ENCODE data around the gene EED.
A peak's percentile ranks its signal among the peaks of the same experiment; 100 is the strongest.

Gene EED, protein sequence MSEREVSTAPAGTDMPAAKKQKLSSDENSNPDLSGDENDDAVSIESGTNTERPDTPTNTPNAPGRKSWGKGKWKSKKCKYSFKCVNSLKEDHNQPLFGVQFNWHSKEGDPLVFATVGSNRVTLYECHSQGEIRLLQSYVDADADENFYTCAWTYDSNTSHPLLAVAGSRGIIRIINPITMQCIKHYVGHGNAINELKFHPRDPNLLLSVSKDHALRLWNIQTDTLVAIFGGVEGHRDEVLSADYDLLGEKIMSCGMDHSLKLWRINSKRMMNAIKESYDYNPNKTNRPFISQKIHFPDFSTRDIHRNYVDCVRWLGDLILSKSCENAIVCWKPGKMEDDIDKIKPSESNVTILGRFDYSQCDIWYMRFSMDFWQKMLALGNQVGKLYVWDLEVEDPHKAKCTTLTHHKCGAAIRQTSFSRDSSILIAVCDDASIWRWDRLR

DNA sequence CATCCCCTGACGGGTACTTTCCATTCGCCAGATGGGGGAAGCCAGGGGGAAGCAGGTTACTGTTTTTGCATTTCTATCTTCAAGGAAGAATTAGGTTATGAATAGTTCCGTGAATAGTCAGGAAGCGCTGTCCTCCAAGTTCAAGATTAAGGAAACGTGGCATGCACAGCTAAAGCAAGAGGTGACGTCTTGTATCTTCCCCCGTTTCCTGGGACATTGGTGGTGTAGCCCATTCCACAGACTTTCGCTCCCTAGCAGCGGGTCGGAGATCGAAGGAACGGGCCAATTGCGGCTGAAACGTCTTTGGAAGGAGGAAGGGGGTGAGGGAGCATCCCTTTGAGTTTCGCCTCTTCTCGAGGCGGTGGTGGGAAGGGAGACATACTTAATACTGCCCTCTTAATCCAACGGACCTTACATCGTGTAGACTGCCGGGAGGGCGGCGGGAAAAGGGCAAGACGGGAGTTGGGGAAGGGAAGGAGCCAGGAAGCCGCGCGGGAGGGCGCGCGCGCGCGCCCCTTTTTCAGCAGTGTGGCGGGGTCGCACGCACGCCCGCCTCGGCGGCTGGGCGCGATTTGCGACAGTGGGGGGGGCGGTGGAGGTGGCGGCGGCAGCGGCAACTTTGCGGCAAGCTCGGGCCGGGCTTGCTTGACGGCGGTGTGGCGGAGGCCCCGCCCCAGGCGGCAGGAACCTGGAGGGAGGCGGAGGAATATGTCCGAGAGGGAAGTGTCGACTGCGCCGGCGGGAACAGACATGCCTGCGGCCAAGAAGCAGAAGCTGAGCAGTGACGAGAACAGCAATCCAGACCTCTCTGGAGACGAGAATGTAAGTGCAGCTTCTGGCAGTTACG is at the start of gene EED:
Gene EED, plus strand, starts transcription at position 232 of the 847 bp plus-strand sequence. Its CDS starts 477 bp downstream, at position 709.
- peak; percentile 93 to 94 for DNase-seq (ENCODE audit: low read depth in 2 of 2)

DNA sequence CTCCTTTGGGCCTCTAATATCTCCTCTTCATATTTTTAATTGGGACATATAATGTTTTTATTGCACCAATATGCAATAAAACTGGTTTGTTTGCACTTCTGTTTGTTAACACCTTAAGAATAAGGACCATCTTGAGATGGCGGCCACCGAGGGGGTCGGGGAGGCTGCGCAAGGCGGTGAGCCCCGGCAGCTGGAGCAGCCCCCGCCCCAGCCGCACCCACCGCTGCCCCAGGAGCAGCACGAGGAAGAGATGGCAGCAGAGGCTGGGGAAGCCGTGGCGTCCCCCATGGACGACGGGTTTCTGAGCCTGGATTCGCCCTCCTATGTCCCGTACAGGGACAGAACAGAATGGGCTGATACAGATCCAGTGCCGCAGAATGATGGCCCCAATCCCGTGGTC is 49.6 kb upstream of the EED start:
- DNase-seq (ENCODE audit: low read depth in 2 of 2): no peak

DNA sequence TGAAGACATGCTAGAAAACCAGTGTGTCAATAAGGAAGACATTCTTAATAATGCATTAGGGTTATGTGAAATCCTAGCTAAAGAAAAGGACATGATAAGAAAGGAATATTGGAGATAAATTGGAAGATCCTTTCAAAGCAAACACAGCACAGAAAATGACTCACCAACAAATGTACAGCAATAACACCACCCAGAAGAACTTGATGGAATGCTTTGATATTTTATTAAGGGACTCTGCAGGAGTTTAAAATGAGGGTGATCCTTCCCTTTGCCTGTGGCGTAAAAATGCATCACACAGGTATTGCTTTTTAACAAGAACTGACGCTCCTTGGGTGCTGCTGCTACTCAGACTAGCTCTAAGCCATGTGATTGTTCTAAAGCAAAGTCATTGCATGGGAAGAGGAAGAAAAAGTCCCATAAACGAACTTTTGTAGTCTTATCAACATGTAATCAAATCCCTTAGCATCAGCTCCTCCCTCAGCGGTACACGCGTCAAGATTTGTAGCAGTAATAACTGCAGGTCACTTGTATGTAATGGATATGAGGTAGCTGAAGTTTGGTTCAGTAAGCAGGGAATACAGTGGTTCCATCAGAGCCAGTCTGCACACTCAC is 48.4 kb upstream of the EED start:
- DNase-seq (ENCODE audit: low read depth in 2 of 2): no peak

DNA sequence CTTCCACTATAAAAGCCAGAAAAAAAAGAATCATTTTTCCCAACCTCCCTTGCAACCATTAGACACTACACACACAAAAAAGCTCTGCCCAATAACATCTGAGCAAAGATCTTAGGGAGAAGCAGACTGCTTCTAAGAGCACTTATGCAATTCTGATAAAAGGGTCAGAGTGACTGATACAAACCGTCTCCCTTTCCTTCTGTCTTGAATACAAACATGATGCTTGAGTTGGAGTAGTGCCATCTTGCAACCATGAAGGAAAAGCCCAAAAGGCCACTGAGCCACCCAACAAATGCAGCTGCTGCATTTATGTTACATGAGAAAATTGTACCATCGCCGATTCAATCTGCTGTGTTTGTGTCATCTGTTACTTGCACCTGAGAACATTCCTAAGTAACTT is 47.6 kb upstream of the EED start:
- DNase-seq (ENCODE audit: low read depth in 2 of 2): no peak

DNA sequence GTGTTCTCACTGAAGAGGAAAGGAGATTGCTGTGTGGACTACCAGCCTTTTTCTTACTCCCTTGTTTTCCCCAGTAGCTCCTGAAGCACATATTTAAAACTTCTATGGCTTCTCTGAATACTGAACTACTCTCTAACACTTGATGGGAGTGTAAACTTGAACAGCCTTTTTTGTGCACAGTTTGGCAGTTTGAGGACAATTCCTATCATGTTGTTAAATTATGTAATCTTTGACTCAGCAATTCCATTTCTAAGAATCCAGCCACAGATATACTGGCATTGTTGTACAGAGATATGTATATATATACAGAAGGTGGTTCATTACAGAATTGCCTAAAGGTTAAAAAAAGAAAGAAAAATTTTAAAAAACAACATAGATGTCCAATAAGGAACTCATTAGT is 47.1 kb upstream of the EED start:
- DNase-seq (ENCODE audit: low read depth in 2 of 2): no peak

DNA sequence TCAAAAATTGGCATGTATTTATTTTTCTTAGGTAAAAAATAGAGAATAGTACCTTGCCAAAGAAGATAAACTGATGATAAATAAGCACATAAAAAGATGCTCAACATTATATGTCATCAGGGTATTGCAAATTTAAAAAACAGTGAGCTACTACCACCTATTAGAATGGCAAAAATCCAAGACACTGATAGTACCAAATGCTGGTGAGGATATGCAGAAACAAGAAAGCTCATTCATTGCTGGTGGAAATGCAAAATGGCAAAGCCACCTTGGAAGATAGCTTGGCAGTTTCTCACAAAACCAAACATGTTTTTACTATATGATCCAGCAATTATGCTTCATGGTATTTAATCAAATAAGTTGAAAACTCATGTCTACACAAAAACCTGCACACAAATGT is 46.4 kb upstream of the EED start:
- no peak for DNase-seq (ENCODE audit: low read depth in 2 of 2)

DNA sequence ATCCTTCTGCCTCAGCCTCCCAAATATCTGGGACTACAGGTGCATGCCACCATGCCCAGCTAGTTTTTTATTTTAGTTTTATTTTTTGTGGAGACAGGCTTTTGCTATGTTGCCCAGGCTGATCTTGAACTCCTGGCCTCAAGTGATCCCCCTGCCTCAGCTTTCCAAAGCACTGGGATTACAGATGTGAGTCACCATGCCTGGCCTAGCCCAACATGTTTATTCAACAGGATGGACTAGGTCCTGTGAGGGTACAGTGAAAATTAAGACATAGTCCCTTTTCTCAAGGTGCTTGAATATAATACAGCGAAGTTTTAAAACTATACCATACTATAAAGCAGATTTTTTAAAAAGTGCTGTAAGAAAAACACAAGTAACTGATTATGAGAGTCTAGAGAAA is 45.2 kb upstream of the EED start:
- no peak for DNase-seq (ENCODE audit: low read depth in 2 of 2)

DNA sequence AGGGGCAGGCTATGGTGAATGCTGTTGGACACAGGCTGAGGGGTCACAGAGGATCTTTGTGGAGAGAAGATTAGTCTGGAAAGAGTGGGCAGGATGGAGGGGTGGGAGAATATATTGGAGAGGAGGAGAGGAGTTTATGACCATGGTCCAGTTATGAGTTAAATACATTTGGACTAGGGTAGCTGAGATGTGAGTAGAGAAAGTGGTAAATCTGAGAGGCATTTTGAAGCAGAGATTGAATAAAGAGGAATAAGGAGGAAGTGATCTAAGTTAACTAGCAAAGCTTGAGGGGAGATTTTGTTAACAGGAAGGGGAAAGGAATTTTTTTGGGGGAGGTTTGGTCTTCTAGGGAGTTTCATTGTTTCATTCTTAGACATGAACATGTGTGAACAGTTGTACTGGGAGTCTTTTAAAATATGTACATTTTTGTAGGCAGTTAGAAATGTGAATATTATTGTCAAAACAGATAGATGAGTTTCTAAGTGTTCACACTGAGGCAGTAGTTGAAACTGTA is 43.1 kb upstream of the EED start:
- no peak for DNase-seq (ENCODE audit: low read depth in 2 of 2)

DNA sequence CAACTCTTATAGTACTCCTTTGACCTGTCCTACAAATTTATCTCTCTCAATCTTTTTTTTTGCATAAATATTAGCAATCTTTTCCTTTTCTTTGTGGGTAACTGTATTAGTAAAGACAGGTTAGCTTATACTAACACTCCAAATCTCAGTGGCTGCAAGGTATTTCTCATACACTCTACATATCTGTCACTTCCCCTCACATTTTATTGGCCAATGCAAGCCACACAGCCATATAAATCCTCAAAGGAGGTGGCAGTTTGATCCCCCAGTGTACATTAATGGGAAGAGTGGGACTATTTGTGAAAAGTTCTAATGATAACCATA is 42.6 kb upstream of the EED start:
- DNase-seq (ENCODE audit: low read depth in 2 of 2): no peak

DNA sequence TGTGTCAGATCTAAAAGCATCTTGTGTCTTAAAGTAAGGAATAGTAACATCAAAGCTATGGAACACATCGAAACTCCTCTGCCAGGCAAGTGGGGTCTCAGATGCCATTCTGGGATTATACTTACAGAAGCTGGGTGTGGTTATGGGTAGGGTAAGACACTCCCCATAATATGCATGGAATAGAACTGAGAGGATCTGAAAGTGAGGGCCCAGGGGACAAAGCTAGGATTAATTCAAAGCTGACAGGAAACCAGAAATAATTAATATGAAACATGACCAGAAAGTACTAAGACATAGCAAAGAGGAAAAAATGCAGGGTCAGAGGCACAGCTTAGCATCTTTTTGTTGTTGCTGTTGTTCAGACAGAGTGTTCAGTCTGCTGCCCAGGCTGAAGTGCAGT is 40.2 kb upstream of the EED start:
- no peak for DNase-seq (ENCODE audit: low read depth in 2 of 2)

DNA sequence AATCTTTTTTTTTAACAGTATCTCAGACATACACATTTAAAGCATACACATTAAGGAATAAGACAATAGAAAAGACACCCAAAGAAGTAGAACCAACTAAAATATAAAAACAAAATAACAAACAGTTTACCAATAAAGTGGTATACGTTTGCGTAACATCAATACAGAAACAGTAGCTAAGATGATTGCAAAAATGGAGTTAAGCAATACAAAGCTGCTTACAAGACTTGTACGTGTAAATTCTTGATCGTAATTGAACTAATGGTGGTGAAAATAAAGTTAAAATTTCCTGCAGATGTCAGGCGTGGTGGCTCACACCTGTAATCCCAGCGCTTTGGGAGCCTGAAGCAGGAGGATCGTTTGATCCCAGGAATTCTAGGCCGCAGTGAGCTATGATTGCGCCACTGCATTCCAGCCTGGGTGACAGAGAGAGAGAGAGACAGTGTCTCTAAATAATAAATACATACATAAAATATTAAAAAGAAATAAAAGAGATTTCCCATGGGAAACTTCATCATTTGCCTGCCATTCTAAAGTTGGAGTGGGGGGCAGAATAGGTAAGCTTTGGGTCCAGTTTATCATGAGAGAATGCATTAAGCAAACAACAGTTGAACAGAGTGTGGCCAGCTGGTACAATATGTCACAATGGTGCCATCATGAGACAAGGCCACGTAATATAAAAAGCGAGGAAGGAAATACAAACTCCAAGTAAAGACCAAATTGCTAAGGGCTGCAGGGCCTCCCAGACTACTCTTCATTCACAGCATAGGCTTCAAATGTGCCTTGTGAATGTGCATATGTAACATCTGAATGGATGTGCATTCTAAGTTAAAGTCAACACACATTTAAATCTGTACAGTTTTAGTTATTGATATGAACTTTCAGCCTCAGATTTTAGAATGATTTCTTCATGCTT is 38.9 kb upstream of the EED start:
- no peak for DNase-seq (ENCODE audit: low read depth in 2 of 2)

DNA sequence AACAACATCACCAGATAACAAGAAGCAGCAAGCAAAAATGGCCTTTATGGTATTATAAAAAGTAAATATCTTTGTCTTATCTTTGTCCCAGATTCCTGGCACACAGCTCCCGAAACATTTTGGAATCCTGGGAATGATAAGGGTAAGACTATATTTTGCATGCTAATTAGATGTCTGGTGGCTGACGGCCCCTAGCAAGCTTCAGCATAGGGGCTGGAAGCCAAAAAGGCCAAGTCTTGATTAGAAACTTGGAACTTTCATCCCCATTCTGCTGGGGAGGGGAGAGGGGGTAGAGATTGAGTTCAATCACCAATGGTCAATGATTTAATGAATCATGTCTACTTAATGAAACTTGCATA is 38.2 kb upstream of the EED start:
- no peak for DNase-seq (ENCODE audit: low read depth in 2 of 2)

DNA sequence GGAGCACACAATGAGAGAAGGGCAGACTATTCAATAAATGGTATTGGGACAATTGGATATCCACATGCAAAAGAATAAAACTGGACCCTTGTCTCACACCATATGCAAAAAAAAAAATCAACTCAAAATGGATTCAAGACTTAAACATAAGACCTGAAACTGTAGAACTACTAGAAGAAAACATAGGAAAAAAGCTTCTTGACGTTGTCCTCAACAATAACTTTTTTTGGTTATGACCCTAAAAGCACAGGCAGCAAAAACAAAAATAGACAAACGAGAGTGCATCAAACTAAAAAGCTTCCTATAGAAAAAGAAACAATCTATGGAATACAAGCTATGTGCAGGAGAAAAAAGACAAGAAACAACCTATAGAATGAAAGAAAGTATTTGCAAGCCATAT is 37.1 kb upstream of the EED start:
- DNase-seq (ENCODE audit: low read depth in 2 of 2): no peak

DNA sequence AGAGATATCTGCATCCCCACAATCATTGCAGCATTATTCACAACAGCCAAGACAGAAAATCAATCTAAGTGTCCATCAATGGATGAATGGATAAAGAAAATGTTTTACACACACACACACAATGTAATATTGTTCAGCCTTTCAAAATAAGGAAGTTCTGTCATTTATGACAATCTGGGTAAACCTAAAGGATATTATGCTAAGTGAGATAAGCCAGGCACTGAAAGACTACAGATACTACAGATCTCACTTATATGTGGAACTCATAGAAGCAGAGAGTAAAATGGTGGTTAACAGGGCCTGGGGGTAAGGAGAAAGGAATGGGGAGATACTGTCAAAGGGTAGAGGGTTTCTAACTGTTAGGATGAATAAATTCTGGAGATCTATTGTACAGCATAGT is 36.0 kb upstream of the EED start:
- no peak for DNase-seq (ENCODE audit: low read depth in 2 of 2)

DNA sequence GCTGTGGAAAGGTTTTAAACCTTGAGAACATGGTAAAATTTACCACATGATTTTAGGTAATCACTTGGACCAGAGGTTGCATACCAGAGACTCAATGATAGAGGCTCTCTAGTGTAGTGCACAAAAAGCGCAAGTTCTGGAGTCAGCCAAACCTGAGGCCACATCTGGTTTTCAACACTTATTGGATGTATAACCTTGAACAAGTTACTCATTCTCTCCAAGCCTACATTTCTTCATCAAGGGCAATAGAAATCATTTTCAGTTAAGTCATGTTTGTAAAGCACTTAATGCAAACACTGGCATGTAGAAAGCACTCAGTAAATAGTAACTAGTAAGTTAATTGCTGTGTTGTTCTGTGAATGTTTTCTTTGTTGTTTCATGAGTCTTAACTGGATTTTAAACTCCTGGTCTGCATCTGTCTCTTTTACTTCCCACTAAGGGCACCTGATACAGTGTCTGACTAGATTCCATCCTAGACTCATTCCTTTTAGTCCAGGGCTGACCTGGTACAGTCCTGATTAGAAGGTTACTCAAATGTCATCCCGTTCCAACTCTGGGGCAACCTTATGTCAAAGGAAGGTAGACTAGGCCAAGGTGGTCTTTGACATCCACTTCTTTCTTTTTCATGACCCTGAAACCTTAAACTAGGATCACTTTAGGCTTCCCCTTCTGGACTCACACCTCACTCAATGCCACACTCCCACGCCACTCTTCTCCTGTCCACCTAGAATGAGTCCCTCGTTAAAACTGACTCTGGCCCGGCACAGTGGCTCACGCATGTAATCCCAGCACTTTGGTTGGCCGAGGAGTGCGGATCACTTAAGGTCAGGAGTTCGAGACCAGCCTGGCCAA is 34.5 kb upstream of the EED start:
- DNase-seq (ENCODE audit: low read depth in 2 of 2): no peak

DNA sequence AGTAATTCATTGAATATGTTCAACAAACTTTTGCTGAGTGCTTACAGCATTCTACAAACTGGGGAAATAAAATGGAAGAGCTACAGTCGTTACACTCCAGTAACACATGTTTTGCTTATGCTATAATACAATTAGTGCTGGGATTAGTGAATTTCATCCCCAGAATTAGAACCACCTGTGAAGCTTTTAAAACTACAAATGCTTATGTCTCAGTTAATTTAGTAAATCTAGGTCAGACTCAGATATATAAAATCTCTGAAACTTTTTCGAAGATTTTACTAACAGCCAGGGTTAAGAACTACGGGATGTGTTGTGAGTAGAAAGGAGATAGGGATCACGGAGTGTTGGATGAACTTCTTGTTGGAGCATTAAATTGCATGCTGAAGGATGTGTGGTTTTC is 33.7 kb upstream of the EED start:
- no peak for DNase-seq (ENCODE audit: low read depth in 2 of 2)

DNA sequence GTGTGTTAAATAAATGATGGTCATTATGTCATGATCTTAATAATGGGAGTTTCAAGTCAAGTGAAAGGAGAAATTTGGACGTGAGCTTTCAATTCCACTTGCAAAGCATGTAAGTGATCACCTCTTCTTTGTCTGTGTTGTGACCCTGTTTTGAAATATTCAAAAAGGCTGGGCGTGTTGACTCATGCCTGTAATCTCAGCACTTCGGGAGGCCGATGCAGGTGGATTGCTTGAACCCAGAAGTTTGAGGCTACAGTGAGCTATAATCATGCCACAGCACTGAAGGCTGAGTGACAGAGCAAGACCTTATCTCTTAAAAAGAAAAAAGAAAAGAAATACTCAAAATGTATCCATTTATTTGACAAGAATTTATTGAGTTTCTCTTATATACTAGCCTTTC is 32.9 kb upstream of the EED start:
- DNase-seq (ENCODE audit: low read depth in 2 of 2): no peak

DNA sequence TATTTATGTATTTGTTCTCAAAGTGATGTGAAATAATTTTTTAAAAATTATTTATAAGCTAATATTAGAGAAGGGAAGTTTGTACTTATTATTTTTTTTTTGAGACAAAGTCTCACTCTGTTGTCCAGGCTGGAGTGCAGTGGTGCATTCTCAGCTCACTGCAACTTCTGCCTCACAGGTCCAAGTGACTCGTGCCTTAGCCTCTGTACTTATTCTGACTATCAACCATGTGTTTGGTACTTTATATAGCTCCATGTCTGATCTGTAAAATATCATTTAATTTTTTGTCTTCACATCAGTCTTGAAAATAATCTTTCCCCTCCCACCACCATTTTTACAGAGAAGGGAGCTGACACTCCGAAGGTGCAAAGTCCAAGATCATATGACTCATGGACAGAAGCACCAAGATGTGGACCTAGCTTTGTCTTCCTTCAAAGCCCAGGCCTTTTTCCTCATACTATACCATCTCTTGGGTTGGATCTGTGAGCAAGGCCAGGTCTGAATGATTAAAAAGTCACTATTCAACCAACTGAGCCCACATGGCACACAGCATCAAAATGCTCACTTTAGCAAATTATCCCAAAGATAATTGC is 32.4 kb upstream of the EED start:
- DNase-seq (ENCODE audit: low read depth in 2 of 2): no peak

DNA sequence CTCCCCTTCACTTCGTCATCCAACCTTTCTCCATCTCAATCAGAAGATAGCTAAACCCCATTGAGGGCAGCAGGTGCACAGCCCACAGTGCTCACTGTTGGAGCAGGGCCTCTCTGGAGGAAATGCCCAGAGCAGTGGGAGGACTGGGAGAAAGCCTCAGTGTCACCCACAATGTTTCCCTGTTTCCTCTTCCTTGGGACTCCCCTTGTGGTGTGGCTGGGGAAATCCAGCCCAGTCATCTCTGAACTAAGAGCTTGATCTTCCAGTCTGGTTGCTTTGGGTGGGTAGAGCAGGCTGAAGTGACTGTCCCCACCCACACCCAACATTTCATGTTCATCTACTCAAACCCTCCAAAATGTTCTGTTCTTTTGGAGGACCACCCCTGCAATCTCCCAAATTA is 29.8 kb upstream of the EED start:
- peak; percentile 24 to 46 for DNase-seq (ENCODE audit: low read depth in 2 of 2)

All from stimulated activated CD4-positive, alpha-beta T cell treated with anti-CD3 and anti-CD28 coated beads, Interleukin-1b, Interleukin-23, amount 100 ng/mL, for 4 hours (primary cell).